Measurements from ENCODE around the gene TRIB2.
"Not testable (repeated sequence)": the region's sequence is repeated elsewhere in the genome, so short reads cannot be mapped to it uniquely, and the experiment has no call there.

The TRIB2 gene

GRCh38 chr2:12716282-12717190 lies at the start of gene TRIB2:
Gene TRIB2 (plus strand): TSS chr2:12716936. CDS start chr2:12718308, 1,372 bp downstream.
- peak; percentile 90 for DNase-seq

- DNase-seq: no peak
Observed at GRCh38 chr2:12669036-12669435, 47.7 kb upstream of the TRIB2 start.

GRCh38 chr2:12672711-12673315 lies 43.9 kb upstream of the TRIB2 start:
- no peak for DNase-seq

GRCh38 chr2:12674644-12675328 lies 42.0 kb upstream of the TRIB2 start:
- no peak for DNase-seq

- DNase-seq: no peak
Observed at GRCh38 chr2:12675352-12675795, 41.4 kb upstream of the TRIB2 start.

GRCh38 chr2:12675801-12676200 lies 40.9 kb upstream of the TRIB2 start:
- no peak for DNase-seq

GRCh38 chr2:12676771-12677170 lies 40.0 kb upstream of the TRIB2 start:
- no peak for DNase-seq

GRCh38 chr2:12678186-12678585 lies 38.5 kb upstream of the TRIB2 start:
- no peak for DNase-seq

- no peak for DNase-seq
Observed at GRCh38 chr2:12679550-12680072, 37.1 kb upstream of the TRIB2 start.

- DNase-seq: not testable (repeated sequence)
Observed at GRCh38 chr2:12680115-12680514, 36.6 kb upstream of the TRIB2 start.

GRCh38 chr2:12682017-12682416 lies 34.7 kb upstream of the TRIB2 start:
- DNase-seq: no peak

- no peak for DNase-seq
Observed at GRCh38 chr2:12683457-12684100, 33.2 kb upstream of the TRIB2 start.

- no peak for DNase-seq
Observed at GRCh38 chr2:12684471-12684936, 32.2 kb upstream of the TRIB2 start.

GRCh38 chr2:12685145-12685544 lies 31.6 kb upstream of the TRIB2 start:
- DNase-seq: no peak

GRCh38 chr2:12685956-12686355 lies 30.8 kb upstream of the TRIB2 start:
- no peak for DNase-seq

GRCh38 chr2:12686708-12687283 lies 29.9 kb upstream of the TRIB2 start:
- no peak for DNase-seq

GRCh38 chr2:12688091-12688490 lies 28.6 kb upstream of the TRIB2 start:
- no peak for DNase-seq

GRCh38 chr2:12688893-12689292 lies 27.8 kb upstream of the TRIB2 start:
- no peak for DNase-seq

- DNase-seq: no peak
Observed at GRCh38 chr2:12693509-12693908, 23.2 kb upstream of the TRIB2 start.

- DNase-seq: peak; percentile 9
Observed at GRCh38 chr2:12694990-12695774, 21.6 kb upstream of the TRIB2 start.

- DNase-seq: no peak
Observed at GRCh38 chr2:12697617-12698016, 19.1 kb upstream of the TRIB2 start.
